A673 (cell line): Measurements from ENCODE around the gene ALPI.
"Not testable (repeated sequence)": the region's sequence is repeated elsewhere in the genome, so short reads cannot be mapped to it uniquely, and the experiment has no call there.

Source experiments
- EZH2 ChIP-seq: fragments of 200-600 bp; sonication (generic); IDR thresholded peaks from 2 replicates; pipeline ENCODE4 v1.6.1; 2017; ENCODE audit warnings: borderline replicate concordance, low read depth, mild to moderate bottlenecking, mixed read lengths, antibody characterized with exemption, low read length; ENCODE audit not compliant: poor library complexity, severe bottlenecking
- TF ChIP-seq, protein P1 (sequence below): fragments of 300-800, 200-600 bp; sonication (generic); conservative IDR thresholded peaks from 2 replicates; pipeline ENCODE4 v1.5.1; 2017; ENCODE audit warnings: low read depth, mild to moderate bottlenecking, antibody characterized with exemption, low read length, moderate library complexity, mixed read lengths

GRCh38 chr2:232451645-232452044 is 4.3 kb upstream of the ALPI start:
- TF ChIP-seq, protein P1, sequence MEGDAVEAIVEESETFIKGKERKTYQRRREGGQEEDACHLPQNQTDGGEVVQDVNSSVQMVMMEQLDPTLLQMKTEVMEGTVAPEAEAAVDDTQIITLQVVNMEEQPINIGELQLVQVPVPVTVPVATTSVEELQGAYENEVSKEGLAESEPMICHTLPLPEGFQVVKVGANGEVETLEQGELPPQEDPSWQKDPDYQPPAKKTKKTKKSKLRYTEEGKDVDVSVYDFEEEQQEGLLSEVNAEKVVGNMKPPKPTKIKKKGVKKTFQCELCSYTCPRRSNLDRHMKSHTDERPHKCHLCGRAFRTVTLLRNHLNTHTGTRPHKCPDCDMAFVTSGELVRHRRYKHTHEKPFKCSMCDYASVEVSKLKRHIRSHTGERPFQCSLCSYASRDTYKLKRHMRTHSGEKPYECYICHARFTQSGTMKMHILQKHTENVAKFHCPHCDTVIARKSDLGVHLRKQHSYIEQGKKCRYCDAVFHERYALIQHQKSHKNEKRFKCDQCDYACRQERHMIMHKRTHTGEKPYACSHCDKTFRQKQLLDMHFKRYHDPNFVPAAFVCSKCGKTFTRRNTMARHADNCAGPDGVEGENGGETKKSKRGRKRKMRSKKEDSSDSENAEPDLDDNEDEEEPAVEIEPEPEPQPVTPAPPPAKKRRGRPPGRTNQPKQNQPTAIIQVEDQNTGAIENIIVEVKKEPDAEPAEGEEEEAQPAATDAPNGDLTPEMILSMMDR, result not testable (repeated sequence)
- TF ChIP-seq EZH2, result not testable (repeated sequence)
